Dermis blood vessel endothelial cell (primary cell): ENCODE measurements around the gene ZP1. TPM values are rescaled to one million over a fixed set of nuclear protein-coding genes. Genes with fewer than 3 reads are reported as not detected.
"Not testable (repeated sequence)": the region's sequence is repeated elsewhere in the genome, so short reads cannot be mapped to it uniquely, and the experiment has no call there.

Experiments used
- DNase-seq: peaks from one replicate; pipeline ENCODE4 v3.0.0; 2010
- total RNA-seq: library from RNA; depleted of rRNA; stranded (reverse); fragments of >200 nt; gene quantifications from 2 replicates; pipeline ENCODE4 v1.2.3, GENCODE V29; 2014

Gene ZP1
- total RNA-seq, 1 donor from 2014 or later: not detected

DNA sequence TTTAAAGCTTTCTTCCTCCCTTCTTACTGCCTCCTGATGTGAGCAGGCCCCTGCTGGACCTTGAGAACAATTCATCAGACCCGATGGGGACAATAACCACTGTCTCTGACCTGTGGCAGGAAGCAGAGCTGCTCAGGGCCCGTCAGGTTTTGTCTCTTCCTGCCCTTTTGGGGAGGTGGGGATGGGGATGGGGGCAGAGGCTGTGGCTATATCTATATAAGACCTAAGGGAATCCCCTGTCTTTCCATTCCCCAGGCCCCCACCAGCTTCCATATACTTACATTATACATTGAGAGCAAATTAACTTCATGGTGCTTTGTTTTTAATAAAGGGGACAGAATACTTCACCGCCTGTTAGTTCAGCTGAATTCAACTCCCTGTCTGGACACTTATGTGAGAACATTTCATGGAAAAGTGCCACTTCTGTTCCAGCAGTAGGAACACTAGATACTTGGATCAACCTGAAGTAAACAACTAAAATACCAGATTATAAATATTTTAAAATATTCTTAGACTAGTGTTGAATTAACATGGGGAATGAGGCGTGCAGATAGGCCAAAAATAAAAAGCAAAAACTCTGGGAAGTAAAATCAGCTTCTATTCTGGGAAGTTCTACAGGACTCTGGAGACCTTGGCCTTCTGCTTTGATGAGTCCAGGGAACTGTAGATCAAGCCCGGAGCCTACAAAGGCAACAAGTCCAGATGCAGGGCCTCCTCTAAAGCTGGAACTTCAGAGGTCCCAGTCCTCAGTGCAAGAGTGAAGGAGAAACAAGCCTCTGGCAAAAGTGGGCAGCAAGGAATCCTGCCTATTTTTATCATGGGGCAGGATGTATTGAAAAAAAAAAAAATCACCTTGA, 11.1 kb downstream of the ZP1 start:
- no peak for DNase-seq

DNA sequence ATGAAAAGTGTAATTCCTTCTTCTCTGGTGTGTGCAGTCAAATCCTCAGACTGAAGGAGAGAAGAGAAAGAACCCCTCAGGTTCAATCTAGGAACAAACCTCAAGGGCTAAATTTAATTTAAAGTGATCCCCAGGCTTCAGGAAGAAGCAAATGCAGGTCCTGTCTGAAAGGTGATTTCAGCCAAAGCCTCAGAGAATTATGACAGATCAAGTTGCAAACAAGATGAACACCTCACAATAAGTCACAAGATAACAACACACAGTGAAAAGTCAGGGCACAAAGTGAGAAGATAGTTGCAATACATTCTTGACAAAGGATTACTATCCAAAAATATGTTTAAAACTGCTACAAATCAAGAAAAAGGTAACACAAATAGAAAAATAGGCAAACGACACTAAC, 11.8 kb downstream of the ZP1 start:
- no peak for DNase-seq

GRCh38 chr11:60879971-60880588, 12.7 kb downstream of the ZP1 start:
- no peak for DNase-seq

DNA sequence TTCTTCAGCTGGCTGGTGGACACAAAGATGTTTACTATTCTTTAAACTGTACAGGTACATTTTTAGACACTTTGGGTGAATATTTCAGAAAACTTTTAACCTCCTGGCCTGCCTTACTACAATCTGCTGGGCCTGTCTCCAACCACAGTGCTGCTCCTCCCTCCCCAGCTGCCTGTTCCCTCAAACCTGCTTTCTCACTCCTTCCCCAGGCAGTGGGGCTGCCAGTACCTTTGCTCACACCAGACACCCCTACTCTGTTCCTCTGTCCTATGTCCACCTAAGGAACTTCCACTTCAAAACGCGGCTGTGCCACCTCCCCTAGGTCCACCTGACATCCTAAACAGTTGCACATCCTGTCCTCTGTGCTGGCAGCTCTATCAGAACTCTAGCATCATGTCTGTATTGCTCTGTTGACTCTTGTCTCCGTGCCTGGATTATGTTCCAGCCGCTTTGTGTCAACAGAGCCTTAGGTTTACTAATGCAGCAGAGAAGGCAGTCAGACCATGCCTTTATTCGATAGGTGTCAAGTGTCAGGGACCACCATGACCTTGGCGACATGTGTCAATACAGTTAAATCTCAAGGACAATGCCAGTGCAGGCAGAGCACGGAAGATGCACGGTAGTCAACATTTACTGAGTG, 13.4 kb downstream of the ZP1 start:
- no peak for DNase-seq

DNA sequence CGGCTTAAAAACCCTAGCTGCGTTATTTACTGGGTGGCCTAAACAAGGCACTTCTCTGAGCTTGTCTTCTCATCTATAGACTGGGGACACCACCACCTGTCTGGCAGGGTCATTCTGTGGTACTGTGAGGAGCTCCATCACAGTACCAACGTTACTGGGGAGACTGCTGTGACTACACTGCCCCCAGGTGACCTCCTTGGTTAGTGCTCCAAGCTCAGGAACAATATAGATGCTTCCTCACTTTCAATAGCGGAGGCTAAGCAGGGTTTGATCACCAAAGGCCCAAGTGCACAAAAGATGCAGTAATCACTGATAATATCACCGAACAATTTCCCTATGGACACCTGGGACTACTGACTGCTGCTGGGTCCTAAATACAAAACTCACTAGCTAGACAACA, 20.2 kb downstream of the ZP1 start:
- peak; percentile 85 for DNase-seq

DNA sequence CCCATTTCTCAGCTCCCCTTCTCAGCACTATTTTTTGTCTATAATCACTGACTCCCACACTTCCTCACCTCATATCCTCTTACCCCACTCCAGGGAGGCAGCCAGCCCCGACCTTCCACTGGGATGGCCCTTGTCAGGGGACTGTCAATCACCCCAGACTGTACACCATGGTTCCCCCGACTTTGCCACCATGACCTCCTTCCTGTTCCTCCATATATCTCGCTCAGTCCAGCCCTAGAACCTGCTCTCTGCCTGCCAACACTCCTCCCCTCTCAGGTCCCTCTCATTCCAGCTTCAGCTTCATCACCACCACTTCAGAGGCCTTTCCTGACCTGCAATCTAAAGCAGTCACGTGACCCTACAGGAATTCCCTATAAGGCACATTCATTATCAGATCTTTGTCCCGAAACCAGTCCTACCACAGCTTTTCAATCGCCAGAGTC, 22.5 kb downstream of the ZP1 start:
- DNase-seq: no peak

- no peak for DNase-seq
These were observed 23.4 kb downstream of the ZP1 start for GRCh38 chr11:60890696-60891095.

GRCh38 chr11:60891103-60891741, 23.9 kb downstream of the ZP1 start:
- peak; percentile 69 for DNase-seq

- DNase-seq: no peak
These were observed 28.3 kb downstream of the ZP1 start for GRCh38 chr11:60895687-60896086.

GRCh38 chr11:60897496-60897895, 30.2 kb downstream of the ZP1 start:
- DNase-seq: no peak

GRCh38 chr11:60899046-60899936, 31.9 kb downstream of the ZP1 start:
- DNase-seq: peak; percentile 89

- DNase-seq: no peak
These were observed 32.6 kb downstream of the ZP1 start for GRCh38 chr11:60899977-60900376.

DNA sequence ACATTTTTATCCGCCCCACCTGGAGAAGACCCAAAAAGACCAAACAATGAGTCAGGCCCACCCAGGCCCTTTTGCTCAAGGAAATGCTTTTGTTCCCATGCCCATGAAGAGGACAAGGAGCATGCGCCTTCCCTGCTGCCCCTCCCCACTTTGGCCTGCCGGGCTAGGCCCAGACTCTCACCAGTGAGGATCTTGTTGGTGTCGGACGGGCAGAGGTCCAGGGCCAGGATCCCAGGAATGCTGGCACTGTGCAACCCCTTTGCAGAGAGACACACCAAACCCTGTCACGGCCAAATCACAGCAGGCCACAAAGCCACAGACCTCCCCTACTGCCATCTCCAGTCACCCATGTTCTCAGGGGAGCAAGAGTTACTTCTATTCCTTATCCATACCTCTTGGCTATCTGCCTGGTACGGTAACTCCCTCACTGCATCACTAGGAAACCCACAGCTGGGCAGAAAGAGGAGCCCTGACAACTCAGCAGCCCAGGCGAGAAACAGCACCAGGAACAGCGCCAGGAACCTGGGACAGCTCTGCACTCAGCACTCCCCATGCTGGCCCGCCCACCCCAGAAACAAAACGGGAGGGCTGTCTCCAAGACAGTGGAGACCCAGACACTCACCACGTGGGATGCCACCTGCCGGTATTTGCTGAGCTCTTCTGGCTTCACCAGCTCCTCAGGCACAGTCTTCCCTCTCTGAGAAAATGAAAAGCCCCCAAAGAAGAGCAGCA, 33.5 kb downstream of the ZP1 start:
- DNase-seq: no peak

- DNase-seq: no peak
These were observed 35.3 kb downstream of the ZP1 start for GRCh38 chr11:60902625-60903024.

GRCh38 chr11:60905047-60905446, 37.7 kb downstream of the ZP1 start:
- DNase-seq: no peak

DNA sequence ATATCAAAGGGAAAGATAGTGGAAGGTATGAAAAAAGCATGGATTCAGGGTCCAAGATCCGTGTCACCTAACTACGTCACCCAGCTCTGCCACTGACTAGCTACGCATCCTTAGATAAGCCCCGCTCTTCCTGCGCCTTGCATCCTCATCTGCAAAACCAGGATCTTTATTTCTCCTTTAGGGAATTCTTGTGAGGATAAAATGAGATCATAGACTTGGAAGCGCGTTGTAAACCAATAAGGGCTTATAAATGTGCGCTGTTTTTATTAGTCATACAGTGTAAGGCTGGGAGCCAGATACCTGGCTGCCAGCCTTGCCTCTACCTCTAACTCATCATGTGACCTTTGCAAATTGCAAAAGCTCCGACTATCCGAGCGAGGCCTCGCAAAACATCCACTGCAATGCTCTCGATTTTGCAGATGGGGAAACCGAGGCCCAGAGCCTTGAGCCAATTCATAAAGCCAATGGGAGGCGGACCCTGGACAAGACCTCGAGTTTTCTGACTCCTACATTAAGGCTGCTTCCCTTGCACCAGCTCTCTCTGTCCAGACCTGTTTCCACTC, 38.3 kb downstream of the ZP1 start:
- peak; percentile 61 for DNase-seq

GRCh38 chr11:60906132-60906972, 39.0 kb downstream of the ZP1 start, which contains the start of gene PRPF19:
PRPF19 (minus strand) TSS chr11:60906585; CDS start chr11:60906382, 203 bp downstream.
- DNase-seq: peak; percentile 97

- no peak for DNase-seq
These were observed 41.5 kb downstream of the ZP1 start for GRCh38 chr11:60908803-60909202.

GRCh38 chr11:60909680-60910280, 42.4 kb downstream of the ZP1 start:
- not testable (repeated sequence) for DNase-seq
